HepG2 (cell line): Measurements from ENCODE around the gene OGFR. TPM values are rescaled to one million over a fixed set of nuclear protein-coding genes. Genes with fewer than 3 reads are reported as not detected.

ENCODE experiments used
- AKNA ChIP-seq: sonication (generic); formaldehyde crosslinking; IDR thresholded peaks from 2 replicates; pipeline ENCODE4 v1.4.0; 2020; ENCODE audit warnings: missing genetic modification reagents, borderline replicate concordance
- GTF2F1 ChIP-seq: fragments of 150-350 bp; IDR thresholded peaks from 2 replicates; pipeline ENCODE4 v1.6.1; 2014; ENCODE audit warnings: low read length
- HBP1 ChIP-seq: IDR thresholded peaks from 2 replicates; pipeline ENCODE4 v1.6.1; 2016; ENCODE audit warnings: low read depth, control low read depth
- NFYB ChIP-seq: sonication (generic); formaldehyde crosslinking; IDR thresholded peaks from 2 replicates; pipeline ENCODE4 v1.4.0; 2020; ENCODE audit warnings: missing genetic modification reagents
- RARG ChIP-seq: sonication (generic); formaldehyde crosslinking; IDR thresholded peaks from 2 replicates; pipeline ENCODE4 v1.4.0; 2020; ENCODE audit warnings: low read depth, mild to moderate bottlenecking, missing genetic modification reagents
- SCMH1 ChIP-seq: sonication (generic); formaldehyde crosslinking; IDR thresholded peaks from 2 replicates; pipeline ENCODE4 v1.9.0; 2021; ENCODE audit warnings: missing genetic modification reagents, mild to moderate bottlenecking, borderline replicate concordance
- SP5 ChIP-seq: IDR thresholded peaks from 2 replicates; pipeline ENCODE4 v1.6.1; 2016; ENCODE audit warnings: low read depth, borderline replicate concordance
- STAT5B ChIP-seq: sonication (generic); formaldehyde crosslinking; IDR thresholded peaks from 2 replicates; pipeline ENCODE4 v1.4.0; 2020; ENCODE audit warnings: missing genetic modification reagents
- TBL1XR1 ChIP-seq: fragments of 150-350 bp; IDR thresholded peaks from 2 replicates; pipeline ENCODE4 v1.6.1; 2014; ENCODE audit warnings: borderline replicate concordance, low read length; ENCODE audit not compliant: partially characterized antibody
- TOPORS ChIP-seq: sonication (generic); formaldehyde crosslinking; IDR thresholded peaks from 2 replicates; pipeline ENCODE4 v1.8.0; 2023; ENCODE audit warnings: mild to moderate bottlenecking, missing genetic modification reagents
- ZC3H4 ChIP-seq: sonication (generic); formaldehyde crosslinking; IDR thresholded peaks from 2 replicates; pipeline ENCODE4 v1.4.0; 2020; ENCODE audit warnings: missing genetic modification reagents, borderline replicate concordance
- ZNF331 ChIP-seq: sonication (generic); formaldehyde crosslinking; IDR thresholded peaks from 2 replicates; pipeline ENCODE4 v1.4.0; 2020; ENCODE audit warnings: missing genetic modification reagents
- ZNF570 ChIP-seq: sonication (generic); formaldehyde crosslinking; IDR thresholded peaks from 2 replicates; pipeline ENCODE4 v1.4.0; 2020; ENCODE audit warnings: mild to moderate bottlenecking, missing genetic modification reagents, borderline replicate concordance
- ZNF576 ChIP-seq: sonication (generic); formaldehyde crosslinking; IDR thresholded peaks from 2 replicates; pipeline ENCODE4 v1.4.0; 2020; ENCODE audit warnings: mild to moderate bottlenecking, missing genetic modification reagents
- ZNF713 ChIP-seq: sonication (generic); formaldehyde crosslinking; IDR thresholded peaks from 2 replicates; pipeline ENCODE4 v1.4.0; 2020; ENCODE audit warnings: mild to moderate bottlenecking, missing genetic modification reagents
- polyA plus RNA-seq, 8 experiments: library from polyadenylated mRNA; depleted of rRNA in 3 of 8; stranded (reverse) in 7 of 8; unstranded in 1 of 8; fragments of >200 nt; fragmentation: Illumina TruSeq in 4 of 8; extraction: Trizol in 4 of 8; gene quantifications; 2 replicates each; pipeline versions ENCODE4 v1.2.1 to v1.2.3, GENCODE V29; 2011 to 2016; ENCODE audit warnings: low read depth in 4 of 8, missing spikeins in 1 of 8, mixed read lengths in 1 of 8; ENCODE audit not compliant: insufficient read depth in 1 of 8
- total RNA-seq, 5 experiments: library from RNA; depleted of rRNA; stranded (reverse); fragments of >200 nt; fragmentation: Illumina TruSeq; extraction: Trizol; gene quantifications; 2 replicates each; pipeline ENCODE4 v1.2.3, GENCODE V29; 2016; ENCODE audit warnings: low read depth in 1 of 5
- TF ChIP-seq, protein P1 (sequence below): IDR thresholded peaks from 2 replicates; pipeline ENCODE4 v1.6.1; 2016; ENCODE audit warnings: missing genetic modification reagents, missing compliant biosample characterization
- TF ChIP-seq, protein P2 (sequence below): sonication (generic); formaldehyde crosslinking; IDR thresholded peaks from 2 replicates; pipeline ENCODE4 v1.9.0; 2022; ENCODE audit warnings: low read depth, missing genetic modification reagents
- TF ChIP-seq, protein P3 (sequence below): sonication (generic); formaldehyde crosslinking; IDR thresholded peaks from 2 replicates; pipeline ENCODE4 v1.5.1; 2020; ENCODE audit warnings: mild to moderate bottlenecking, missing genetic modification reagents, moderate library complexity

OGFR gene
- total and polyA plus RNA-seq, 2 of the 13 experiments (the other 11 are each of a cell fraction or from before 2014, with no cell fraction given) = 47.7 to 81.8 TPM

GRCh38 chr20:62818592-62819493 lies 14.2 kb downstream of the OGFR start (continued):
- TF ChIP-seq ZNF576 (CRISPR knock-in tag) (no peak), GTF2F1 (no peak), SP5 (CRISPR knock-in tag) (peak; percentile 61), ZNF331 (peak; percentile 85), ZC3H4 (CRISPR knock-in tag) (no peak), ZNF713 (CRISPR knock-in tag) (peak; percentile 97), RARG (CRISPR knock-in tag) (no peak), AKNA (CRISPR knock-in tag) (no peak), HBP1 (peak; percentile 27; the same call in 1 of the 2 replicates), STAT5B (no peak; the same call in 1 of the 2 replicates), TBL1XR1 (no peak), SCMH1 (CRISPR knock-in tag) (no peak), TOPORS (CRISPR knock-in tag) (0 out of 2 replicates have a peak, but pooled peaks have one; percentile 40), NFYB (CRISPR knock-in tag) (no peak), ZNF570 (CRISPR knock-in tag) (no peak)
- TF ChIP-seq, protein P1, sequence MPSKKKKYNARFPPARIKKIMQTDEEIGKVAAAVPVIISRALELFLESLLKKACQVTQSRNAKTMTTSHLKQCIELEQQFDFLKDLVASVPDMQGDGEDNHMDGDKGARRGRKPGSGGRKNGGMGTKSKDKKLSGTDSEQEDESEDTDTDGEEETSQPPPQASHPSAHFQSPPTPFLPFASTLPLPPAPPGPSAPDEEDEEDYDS = peak; percentile 43; the same call in 1 of the 2 replicates
- TF ChIP-seq, protein P2, sequence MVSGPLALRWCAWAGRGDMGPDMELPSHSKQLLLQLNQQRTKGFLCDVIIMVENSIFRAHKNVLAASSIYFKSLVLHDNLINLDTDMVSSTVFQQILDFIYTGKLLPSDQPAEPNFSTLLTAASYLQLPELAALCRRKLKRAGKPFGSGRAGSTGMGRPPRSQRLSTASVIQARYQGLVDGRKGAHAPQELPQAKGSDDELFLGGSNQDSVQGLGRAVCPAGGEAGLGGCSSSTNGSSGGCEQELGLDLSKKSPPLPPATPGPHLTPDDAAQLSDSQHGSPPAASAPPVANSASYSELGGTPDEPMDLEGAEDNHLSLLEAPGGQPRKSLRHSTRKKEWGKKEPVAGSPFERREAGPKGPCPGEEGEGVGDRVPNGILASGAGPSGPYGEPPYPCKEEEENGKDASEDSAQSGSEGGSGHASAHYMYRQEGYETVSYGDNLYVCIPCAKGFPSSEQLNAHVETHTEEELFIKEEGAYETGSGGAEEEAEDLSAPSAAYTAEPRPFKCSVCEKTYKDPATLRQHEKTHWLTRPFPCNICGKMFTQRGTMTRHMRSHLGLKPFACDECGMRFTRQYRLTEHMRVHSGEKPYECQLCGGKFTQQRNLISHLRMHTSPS (CRISPR knock-in tag) = no peak; the same call in 1 of the 2 replicates
- TF ChIP-seq, protein P3, sequence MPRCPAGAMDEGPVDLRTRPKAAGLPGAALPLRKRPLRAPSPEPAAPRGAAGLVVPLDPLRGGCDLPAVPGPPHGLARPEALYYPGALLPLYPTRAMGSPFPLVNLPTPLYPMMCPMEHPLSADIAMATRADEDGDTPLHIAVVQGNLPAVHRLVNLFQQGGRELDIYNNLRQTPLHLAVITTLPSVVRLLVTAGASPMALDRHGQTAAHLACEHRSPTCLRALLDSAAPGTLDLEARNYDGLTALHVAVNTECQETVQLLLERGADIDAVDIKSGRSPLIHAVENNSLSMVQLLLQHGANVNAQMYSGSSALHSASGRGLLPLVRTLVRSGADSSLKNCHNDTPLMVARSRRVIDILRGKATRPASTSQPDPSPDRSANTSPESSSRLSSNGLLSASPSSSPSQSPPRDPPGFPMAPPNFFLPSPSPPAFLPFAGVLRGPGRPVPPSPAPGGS (CRISPR knock-in tag) = peak; percentile 69; the same call in 1 of the 2 replicates
